Fibroblast of skin of right biceps (primary cell): ENCODE measurements around the gene ASIC2.

Source experiments
- DNase-seq: peaks from one replicate; pipeline ENCODE4 v3.0.0-alpha.2; 2013

ASIC2 gene

DNA sequence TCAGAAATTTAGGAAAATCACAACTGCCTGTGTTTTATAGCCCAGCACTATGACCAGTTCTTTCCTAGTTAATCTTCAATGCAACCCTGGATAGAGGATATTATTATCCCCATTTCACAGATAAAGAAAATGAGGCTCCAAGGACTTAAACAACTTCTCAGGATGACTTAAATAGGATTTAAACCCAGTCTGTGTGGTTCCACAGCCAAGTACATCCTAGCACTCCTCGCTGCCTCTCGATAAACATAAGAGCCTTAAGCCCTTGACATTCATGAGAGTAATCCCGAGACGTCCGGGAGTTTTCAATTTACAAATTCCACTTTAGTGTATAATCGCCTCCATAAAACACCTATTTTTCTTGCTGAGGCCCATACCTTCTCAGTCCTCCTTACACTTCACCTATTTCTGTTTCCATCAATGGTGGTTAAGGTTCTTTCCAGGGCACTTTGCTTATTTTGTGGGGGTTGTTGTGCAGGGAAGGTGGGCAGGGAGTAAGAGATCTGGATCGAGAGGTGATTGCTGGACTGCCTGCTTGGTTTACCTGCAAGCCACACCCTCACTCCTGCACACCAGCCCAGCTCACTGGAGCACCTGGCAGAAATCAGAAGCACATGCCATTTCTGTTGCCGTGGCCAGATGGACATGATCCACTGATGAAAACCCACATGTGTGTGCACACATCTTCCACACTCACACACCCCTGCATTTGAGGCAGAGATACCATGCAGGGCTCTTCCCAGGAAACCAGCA lies 50.5 kb downstream of the ASIC2 start:
- no peak for DNase-seq

DNA sequence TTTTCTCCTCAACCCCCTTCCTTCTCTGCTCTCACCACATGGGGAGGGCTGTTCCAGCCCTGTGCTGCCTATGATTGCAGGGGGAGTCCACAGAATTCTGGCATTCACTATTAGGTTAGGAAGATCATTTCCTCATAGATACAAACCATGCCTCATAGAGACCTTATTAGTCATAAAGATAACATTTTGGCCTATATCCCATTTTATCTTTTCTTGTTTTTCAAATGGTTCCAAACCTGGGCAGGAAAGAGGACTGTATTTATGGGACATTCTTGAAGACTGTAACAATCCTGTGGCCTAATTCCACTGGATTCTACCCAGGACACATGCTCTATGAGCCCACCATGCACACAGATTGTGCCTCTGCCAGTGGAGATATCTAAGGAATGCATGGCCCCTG lies 51.7 kb downstream of the ASIC2 start:
- peak; percentile 71 for DNase-seq

DNA sequence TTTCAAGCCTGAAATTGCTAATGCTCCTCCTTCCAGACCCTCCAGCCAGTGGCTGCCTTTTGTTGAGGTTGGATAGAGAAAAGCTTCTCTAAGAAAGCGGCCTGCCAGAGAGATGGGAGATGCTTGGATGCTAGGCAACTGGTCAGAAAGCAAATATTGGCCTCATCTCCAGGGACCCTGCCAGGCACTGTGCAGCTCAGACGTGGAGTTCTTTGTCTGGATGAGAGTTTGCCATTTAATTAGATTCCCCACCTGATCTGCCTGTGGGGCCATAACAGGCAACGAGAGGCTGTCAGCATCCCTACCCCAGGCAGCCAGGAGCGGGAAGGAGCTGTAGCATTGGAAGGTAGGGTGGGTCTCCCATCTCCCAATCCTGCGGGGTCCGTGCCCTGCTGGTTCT lies 52.7 kb downstream of the ASIC2 start:
- no peak for DNase-seq

DNA sequence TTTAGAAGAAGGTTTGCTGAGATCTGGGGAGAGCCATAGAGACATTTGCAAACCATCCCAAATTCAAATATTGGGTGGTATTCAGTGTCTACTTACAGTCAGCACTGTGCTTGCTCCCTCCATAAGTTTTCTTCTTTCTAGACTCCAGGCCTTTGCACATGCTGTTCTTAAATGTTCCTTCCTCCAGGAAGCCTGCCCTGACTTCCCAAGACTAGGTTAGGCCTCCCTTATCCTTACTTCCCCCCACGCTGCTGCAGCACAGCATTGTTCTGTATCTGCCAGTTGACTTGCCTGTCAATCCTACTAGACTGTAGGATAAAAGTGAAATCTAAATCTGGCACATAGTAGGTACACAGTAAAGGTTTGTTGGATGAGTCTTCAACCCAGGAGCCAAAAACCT lies 53.4 kb downstream of the ASIC2 start:
- no peak for DNase-seq

DNA sequence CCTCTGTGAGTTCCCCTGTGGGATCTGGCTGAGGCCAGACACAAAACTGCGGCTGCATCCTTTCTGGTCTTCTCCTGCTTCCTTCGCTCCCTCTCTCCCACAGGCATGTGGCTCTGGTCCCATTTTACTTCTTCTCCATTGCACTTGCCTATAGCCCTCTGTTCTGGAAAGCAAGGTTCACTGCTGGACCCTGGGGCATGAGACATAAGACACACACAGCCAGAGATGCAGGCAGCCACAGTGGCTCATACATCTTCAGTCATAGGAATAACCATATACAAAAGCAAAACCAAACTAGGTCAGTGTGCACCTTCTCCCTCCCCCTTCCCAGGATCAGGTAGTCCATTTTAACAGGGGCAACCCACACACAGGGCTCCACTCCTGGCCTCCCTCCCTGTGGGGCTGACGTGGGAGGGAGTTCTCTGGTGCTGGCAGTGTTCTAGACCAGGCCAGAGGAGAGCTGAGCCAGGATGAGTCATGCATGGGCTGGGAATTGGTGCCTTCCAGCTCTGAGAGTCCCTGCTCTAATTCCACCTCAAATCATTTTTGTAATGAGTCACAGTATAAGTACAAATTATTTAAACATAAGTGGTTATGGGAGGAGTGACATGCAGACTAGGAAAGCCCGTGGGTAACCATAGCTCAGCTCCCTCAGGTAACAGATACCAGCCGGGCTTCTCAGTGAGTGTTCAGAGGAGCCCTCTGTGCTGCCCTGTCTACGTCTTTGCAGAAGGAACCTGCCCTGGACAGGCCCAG lies 58.0 kb downstream of the ASIC2 start:
- DNase-seq: peak; percentile 94

DNA sequence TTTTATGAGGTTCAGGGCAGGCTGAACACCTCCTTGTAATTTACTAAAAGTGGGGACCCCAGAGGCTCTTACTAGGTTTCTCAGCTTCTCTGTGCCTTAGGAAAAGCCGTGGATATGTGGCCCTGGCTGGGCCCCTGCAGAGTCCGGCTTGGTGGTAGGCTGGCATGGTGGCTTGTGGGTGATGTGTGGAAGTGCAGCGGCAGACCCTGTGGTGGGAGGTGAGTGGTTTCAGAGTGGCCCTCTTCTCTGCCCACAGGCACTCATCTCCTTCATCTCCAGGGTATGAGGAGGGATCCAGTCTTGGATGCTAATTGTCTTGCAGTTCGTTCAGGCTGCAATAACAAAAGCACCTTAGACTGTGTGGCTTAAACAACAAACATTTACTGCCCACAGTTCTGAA lies 58.9 kb downstream of the ASIC2 start:
- DNase-seq: no peak

DNA sequence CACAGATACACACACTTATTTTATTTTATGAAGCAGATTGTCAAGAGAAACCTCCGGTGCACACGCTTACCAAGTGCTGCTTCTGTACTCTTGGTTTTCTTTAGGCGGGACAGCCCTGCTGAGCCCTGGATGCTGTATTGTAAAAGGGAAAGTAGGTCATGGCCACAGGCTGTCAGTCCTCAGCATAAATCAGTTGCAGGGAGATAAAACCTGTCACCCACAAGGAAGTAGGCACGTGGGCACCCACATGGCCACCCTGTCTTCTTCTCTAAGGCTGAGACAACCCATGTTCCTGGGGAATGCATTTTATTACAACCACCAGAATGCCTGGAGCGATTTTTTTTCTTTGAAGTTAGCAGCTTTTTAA lies 59.3 kb downstream of the ASIC2 start:
- DNase-seq: peak; percentile 2

DNA sequence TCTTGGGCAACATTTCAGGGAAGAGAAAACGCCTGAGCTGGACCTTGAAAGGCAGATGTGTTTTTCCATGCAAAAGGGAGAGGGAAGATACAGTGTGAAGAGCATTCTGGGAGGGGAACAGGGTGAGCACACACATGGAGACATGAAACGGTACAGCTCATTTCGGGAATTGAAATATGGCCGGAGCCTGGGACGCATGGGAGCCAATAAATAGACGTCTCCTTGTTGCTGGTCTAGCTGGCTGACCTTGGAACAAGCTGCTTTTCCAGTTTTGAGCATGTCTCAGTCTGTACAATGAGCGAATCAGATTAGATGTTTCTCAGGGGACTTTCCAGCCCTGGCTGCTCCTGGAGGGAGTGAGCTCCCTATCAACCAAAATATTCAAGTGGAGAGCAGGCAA lies 63.6 kb downstream of the ASIC2 start:
- DNase-seq: no peak

DNA sequence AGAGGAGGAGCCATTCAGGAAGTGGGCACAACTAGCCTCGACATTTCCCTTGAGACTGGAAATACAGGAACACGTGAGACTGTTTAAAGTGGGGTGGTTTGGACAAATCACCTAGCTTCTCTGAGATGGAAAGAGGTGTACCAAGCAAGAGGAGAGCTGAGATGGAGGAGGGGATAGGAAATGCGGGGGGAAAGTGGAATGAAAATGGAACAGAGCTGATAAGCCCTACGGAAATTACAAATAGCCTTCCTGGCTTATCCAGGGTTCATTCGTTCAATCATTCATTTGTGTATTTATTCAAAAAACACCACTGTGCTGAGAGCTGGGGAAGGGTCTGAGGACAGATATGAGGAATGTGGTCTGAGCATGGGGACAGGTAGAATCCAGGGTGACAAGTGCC lies 64.1 kb downstream of the ASIC2 start:
- DNase-seq: no peak

DNA sequence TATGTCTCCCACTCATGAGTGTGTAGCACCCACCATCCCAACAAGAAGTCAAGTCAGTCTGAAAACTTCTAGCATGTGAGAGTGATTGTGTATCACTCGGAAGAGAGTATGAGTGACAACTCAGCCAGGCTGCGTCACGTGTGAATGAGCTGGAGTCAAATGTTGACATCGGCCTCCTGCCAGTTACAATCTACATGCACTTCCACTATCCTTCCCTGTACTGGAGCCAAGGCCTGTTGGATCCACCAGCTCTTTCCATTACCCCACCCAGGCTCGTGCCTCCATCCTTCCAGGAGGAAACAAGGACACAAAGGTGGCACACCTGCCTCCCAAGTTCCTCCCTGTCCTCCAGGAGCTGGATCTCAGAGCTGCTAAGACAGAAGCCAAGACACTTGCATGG lies 64.5 kb downstream of the ASIC2 start:
- no peak for DNase-seq

DNA sequence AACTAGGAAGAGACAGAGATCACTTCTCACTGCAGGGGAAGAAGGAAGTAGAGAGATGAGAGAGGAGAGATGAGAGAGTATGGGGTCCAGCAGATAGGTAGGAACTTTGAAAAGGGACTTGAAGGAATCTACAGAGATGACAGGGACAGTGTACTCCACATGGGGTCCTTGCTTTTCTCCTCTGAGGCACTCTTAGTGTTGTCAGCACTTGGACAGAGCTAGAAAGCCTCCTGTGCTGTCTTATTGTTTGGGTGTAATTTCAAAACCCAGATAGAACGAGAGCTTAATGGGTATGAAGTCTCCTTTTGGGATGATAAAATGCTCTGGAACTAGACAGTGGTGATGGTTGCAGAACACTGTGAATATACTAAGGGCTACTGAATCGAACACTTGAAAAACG lies 65.2 kb downstream of the ASIC2 start:
- DNase-seq: no peak

DNA sequence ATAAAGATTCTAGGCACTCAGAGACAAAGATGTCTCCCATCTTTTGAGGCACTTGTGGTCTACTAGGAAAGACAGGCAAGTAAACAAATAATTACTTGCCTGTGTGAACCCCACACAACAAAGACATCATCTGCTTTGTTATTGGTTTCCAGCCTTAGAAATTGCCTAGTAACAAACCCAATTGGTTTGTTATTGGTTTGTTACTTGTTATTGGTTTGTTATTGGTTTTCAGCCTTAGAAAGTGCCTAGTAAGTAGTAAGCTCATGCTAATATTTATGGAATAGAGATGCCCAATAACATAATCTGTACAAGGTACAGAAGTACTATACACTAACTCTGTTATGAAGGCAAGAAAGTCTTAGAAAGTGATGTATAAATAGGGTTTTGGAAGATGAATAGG lies 67.1 kb downstream of the ASIC2 start:
- no peak for DNase-seq

DNA sequence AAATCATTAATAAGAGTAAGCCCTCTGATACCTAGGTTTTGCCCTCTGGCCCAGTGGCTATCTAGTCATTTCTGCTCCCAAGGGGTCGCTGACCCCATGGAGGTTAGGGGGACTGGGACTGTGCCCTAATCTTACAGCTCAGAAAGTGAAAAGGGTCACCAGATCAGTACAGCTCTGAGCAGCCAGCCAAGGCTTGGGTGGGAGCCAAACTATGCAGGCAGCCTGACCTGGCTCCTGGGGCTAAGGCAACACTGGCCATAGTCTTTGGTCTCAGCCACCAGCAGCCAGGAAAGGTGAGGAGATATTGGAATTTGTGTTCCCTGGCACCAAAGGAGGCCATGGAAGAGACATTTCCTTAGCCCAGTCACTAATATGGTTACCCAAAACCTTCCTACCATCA lies 67.6 kb downstream of the ASIC2 start:
- DNase-seq: no peak

DNA sequence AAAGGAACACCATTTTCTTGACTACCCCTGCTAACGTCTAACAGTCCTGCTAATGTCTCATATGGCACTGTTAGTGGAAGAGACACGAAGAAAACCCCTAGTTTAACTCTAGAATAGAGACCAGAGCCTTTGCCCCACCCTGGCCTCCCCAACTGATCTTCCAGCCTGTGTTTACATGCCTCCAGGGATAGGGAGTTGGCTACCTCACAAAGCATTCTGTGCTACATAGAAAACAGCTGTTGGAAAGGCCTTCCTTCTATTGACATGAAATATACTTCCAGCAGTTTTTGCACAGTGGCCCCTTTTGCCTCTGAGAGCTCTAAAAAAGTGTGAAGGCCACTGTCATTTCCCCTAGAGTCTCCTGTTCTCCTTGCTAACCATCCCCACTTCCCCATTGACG lies 73.1 kb downstream of the ASIC2 start:
- DNase-seq: no peak

DNA sequence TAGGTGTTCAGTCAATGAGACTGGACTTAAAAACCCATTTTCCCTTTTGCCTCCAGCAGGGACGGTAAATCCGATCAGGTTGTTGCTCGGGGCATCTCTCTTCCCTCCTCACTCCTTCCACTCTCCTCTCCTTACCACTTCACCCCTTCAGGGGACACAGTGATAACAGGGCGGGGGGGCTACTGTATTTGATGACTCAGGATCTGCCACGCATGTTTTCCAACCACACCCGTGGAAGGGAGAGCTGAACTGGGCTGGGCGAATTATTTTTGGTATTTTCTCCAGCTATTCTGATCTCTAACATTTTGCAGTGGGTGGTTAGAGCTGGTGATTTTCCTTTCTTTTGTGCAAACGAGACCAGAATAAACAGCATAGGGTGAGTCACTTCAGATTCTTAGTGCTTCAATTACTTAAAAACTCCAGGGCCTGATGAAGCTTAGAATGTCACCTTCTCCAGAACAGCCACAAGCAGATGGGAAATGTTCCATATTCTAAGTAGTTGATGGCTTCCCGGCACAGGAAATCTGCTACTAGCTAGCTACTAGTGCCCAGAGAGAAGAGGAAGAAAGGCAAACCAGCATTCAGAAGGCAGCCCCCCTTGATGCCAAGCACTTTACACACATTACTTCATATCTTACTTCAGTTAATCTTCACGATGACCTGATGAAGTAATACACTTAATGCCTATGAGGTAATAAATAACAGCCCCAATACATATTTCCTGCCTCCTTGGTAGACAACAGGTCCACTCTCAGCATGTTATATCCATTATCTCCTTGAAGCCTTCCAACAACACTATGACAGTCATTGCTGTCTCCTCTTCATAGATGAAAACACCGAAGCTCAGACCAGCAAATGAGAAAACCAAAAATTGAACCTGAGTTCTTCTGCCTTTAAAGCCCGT lies 74.1 kb downstream of the ASIC2 start:
- DNase-seq: peak; percentile 11

DNA sequence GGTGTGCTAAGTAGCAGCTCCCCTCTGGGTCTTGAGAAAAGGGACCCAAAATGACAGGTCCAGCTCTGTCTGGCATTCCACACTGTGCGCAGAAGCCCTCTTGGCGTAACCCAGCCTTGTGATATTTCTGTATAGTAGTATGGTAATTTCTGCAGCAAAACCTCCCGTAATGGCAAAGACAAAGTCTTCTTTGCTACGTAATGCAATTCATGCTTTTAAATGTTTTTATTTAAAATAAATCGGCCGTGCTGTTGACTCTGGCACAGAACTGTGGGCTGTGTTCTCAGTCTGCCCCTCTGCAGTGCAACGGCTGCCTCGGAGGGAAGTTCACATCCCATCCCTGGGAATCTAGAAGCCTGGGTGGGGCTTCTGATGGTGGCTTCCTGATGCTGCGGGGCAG lies 75.2 kb downstream of the ASIC2 start:
- DNase-seq: no peak

DNA sequence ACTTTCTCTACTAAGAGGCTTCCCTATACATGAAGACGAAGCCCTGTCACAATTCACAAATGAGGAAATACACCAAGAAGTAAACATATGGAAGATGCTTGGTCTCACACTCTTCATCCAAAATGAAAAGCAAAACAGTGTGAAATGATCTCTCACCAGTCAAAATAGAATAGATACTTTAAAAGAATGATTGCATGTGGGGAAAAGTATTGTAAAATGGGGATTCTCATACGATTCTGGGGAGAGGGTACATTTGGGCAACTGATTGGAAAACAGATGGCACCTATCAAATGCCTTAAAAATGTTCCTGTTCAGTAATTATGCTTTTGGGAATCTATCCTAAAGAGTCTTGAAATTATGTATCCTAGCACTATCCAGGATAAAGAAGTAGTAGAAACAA lies 78.1 kb downstream of the ASIC2 start:
- no peak for DNase-seq

DNA sequence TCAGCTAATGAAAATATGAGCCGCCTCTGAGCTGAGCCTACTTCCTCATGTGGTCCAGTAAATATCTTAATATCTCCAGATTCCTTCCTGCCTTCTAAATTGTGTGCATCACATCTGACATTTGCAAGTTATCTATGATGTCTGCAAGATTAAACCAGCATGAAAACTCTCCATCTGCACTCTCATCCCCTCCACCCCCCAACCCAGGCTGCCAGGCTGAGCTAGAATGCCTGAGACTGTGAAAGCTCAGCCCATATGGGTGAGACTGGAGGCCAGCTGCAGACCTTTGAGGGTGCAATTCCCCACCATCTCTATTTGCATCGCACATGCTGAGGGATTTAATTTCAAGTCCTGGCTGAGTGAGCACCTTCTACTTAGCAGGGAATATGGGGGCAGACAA lies 82.8 kb downstream of the ASIC2 start:
- DNase-seq: no peak

DNA sequence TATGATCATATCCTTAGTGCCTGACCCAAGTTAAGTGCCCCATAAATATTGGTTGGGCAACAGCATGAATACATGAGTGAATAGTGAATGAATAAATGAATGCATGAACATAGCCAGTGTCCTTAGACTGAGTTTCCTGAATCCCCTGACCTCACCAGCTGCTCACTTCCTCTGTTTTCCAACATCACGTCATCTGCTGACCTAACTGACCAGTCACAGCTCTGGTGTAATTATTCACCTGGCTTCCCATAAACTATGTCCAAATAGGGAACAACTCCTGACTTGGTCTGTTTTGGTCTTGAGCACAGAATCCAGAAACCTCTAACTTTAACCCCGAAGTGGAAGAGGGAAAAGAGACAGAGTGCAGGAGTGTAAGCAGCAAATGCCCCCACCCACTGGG lies 83.4 kb downstream of the ASIC2 start:
- DNase-seq: no peak

DNA sequence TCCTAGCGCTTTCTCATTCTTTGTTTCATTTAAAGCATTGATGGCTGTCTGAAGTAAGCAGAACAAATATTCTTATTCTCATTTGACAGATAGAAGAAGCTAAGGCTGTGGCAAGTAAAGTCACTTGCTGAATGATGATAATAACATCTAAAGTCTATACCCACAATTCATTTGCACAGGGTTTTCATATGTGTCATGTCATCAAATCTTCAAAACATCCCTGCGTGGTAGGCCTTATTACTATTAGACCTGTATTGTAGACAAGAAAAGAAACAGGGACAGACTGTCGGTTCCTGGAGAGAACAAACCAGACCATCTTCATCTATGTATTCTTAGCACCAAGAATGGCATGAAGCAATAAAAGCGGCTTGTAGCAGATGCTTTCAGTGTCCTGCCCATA lies 85.9 kb downstream of the ASIC2 start:
- DNase-seq: no peak

DNA sequence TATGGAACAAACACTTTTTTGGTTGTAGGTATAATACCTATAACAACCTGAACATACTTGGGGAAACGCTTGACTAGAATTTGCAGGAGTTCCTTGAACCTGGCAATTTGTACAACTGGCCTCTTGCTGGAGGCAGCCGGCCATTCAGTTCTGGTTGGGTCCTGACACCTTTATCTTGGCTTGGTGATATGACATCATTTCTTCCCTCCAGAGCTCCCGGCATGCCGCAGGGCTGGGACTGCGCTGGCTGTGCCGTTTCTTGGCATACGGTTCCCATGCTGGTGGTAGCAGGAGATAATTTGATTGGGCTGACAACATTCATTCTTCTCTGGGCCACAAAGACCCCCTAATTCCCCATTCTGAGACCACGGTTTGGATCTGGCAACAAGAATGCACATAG lies 87.5 kb downstream of the ASIC2 start:
- no peak for DNase-seq

DNA sequence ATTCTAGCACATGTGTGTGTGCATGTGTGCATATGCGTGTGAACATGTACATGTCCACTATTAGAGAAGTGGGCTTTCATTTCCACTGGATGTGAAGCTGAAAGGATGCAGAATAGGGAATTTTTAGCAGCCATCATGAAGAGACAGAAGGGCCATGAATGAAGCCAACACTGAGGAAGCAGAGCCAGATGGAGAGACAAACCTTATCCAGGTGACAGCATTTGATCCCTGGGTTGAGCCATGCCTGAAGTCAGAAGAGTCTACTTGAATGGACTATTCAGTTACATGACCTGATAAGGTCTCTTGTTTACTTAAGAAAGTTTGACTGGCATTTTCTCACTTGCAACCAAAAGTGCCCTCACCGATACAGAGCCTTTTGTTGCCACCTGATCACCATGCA lies 88.4 kb downstream of the ASIC2 start:
- no peak for DNase-seq

DNA sequence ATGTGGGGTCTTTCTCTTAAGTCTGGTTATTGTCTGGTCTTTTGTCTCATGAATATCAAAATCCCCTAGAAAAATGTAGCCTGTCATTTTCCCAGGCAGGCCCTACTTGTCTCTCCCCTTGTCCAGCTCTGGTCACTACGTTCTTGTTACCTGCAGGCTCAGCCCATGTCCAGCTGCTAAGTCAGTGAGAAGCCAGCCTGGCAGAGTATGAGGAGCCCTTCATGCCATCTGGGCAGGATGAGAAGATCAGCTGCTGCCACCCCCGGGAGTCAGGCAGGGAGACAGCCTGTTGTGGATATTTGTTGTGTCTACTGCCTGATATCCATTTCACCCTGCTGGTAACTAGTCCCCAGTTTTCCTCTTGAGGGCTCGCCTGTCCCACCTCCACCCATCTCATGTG lies 88.9 kb downstream of the ASIC2 start:
- DNase-seq: no peak
